ENCODE results near the gene LMTK3.

LMTK3 gene

GRCh38 chr19:48445256-48445605, 66.4 kb downstream of the LMTK3 start:
- DNase-seq = no peak

- no peak for DNase-seq
Observed at GRCh38 chr19:48444936-48445200, 66.8 kb downstream of the LMTK3 start.

- DNase-seq = no peak
Observed at GRCh38 chr19:48444129-48444935, 67.3 kb downstream of the LMTK3 start.

GRCh38 chr19:48443731-48444128, 67.9 kb downstream of the LMTK3 start:
- no peak for DNase-seq

GRCh38 chr19:48443256-48443655, 68.4 kb downstream of the LMTK3 start:
- DNase-seq = no peak

- DNase-seq = no peak
Observed at GRCh38 chr19:48442116-48443035, 69.3 kb downstream of the LMTK3 start.

GRCh38 chr19:48441360-48442050, 70.1 kb downstream of the LMTK3 start:
- no peak for DNase-seq

- no peak for DNase-seq
Observed at GRCh38 chr19:48436586-48436985, 75.0 kb downstream of the LMTK3 start.
